ENCODE results near the gene PACRG. TPM values are rescaled to one million over a fixed set of nuclear protein-coding genes. Genes with fewer than 3 reads are reported as not detected.

PACRG gene
- total RNA-seq, 1 experiment from 2014 or later = 0.59 TPM

- no peaks in the 10 kb centered on the region for H3K9me3 ChIP-seq (ENCODE audit: control insufficient read depth, insufficient read depth, low read depth, low read length)
- H3K4me3 ChIP-seq (ENCODE audit: low read depth in 2 of 2, low read length in 2 of 2) = no peak overlapping the region
- no peak for DNase-seq (ENCODE audit: low read depth, low spot score)
- CTCF ChIA-PET = no interaction called here
- POLR2A ChIA-PET = no interaction called here
- no peak overlapping the region for H3K27ac ChIP-seq (ENCODE audit: low read length)
- intact Hi-C loops (cut with micrococcal nuclease; ENCODE audit: unreplicated experiment) (no loop called here), in situ Hi-C loops (cut with HindIII; ENCODE audit: low pct_unique_long_range_greater_than_20kb, low sequenced_read_pairs) (no loop called here)
- TF ChIP-seq REST (IDR thresholded peaks at IDR 0.05; ENCODE audit: insufficient read depth in 1 of 2, low read depth in 2 of 2, low read length in 1 of 2) (no peak), CTCF (IDR thresholded peaks at IDR 0.05) (no peak), SIN3A (IDR thresholded peaks at IDR 0.05; ENCODE audit: borderline replicate concordance, insufficient read depth, low read depth, low read length) (no peak), POLR2AphosphoS5 (IDR thresholded peaks at IDR 0.05; ENCODE audit: low read depth, low read length) (no peak), TCF7L2 (IDR thresholded peaks at IDR 0.05; ENCODE audit: low read depth, low read length) (no peak)
- H3K36me3 ChIP-seq (ENCODE audit: control insufficient read depth, insufficient read depth, low read length) = no peaks in the 10 kb centered on the region
- H3K4me1 ChIP-seq (ENCODE audit: control insufficient read depth, insufficient read depth, low read length) = no peaks in the 10 kb centered on the region
- no TSS peak for BruUV-seq (replicated peaks)
- ATAC-seq = no peak
- H3K27me3 ChIP-seq (ENCODE audit: control insufficient read depth, insufficient read depth, low read length) = no peaks in the 10 kb centered on the region
These were observed 42.8 kb upstream of the PACRG start for GRCh38 chr6:162684961-162685360.

GRCh38 chr6:162685586-162685985, 42.2 kb upstream of the PACRG start:
- BruUV-seq (replicated peaks) = no TSS peak
- Histone ChIP-seq H3K27ac (ENCODE audit: low read length) (no peak overlapping the region), H3K27me3 (ENCODE audit: control insufficient read depth, insufficient read depth, low read length) (no peaks in the 10 kb centered on the region), H3K4me1 (ENCODE audit: control insufficient read depth, insufficient read depth, low read length) (no peaks in the 10 kb centered on the region), H3K36me3 (ENCODE audit: control insufficient read depth, insufficient read depth, low read length) (no peaks in the 10 kb centered on the region), H3K9me3 (ENCODE audit: control insufficient read depth, insufficient read depth, low read depth, low read length) (no peaks in the 10 kb centered on the region), H3K4me3 (ENCODE audit: low read depth in 2 of 2, low read length in 2 of 2) (no peak overlapping the region)
- ATAC-seq = no peak
- ChIA-PET POLR2A (no interaction called here), CTCF (no interaction called here)
- no peak for DNase-seq (ENCODE audit: low read depth, low spot score)
- in situ Hi-C loops (cut with HindIII; ENCODE audit: low pct_unique_long_range_greater_than_20kb, low sequenced_read_pairs) = no loop called here
- intact Hi-C loops (cut with micrococcal nuclease; ENCODE audit: unreplicated experiment) = no loop called here
- no peak for TF ChIP-seq CTCF (IDR thresholded peaks at IDR 0.05)
- TF ChIP-seq POLR2AphosphoS5 (IDR thresholded peaks at IDR 0.05; ENCODE audit: low read depth, low read length) = no peak
- no peak for TF ChIP-seq TCF7L2 (IDR thresholded peaks at IDR 0.05; ENCODE audit: low read depth, low read length)
- TF ChIP-seq SIN3A (IDR thresholded peaks at IDR 0.05; ENCODE audit: borderline replicate concordance, insufficient read depth, low read depth, low read length) = no peak
- no peak for TF ChIP-seq REST (IDR thresholded peaks at IDR 0.05; ENCODE audit: insufficient read depth in 1 of 2, low read depth in 2 of 2, low read length in 1 of 2)
